Osteoblast (primary cell): ENCODE measurements around the gene BTG4. TPM values are rescaled to one million over a fixed set of nuclear protein-coding genes. Genes with fewer than 3 reads are reported as not detected.

Source experiments
- DNase-seq: peaks from one replicate; pipeline ENCODE4 v3.0.0; 2011; ENCODE audit warnings: low spot score, mixed read lengths; ENCODE audit not compliant: insufficient read length; ENCODE audit errors: missing footprints
- H2AFZ ChIP-seq: 2 replicates; pipeline ENCODE4 v1.6.0; 2011; ENCODE audit warnings: mild to moderate bottlenecking, low read length
- H3K27ac ChIP-seq: 2 replicates; pipeline ENCODE4 v1.5.1; 2011; ENCODE audit warnings: mild to moderate bottlenecking, low read depth, low read length, moderate library complexity
- H3K27me3 ChIP-seq: 2 replicates; pipeline ENCODE4 v1.6.0; 2012; ENCODE audit warnings: mild to moderate bottlenecking, control low read depth, inconsistent platforms, low read length, moderate library complexity; ENCODE audit not compliant: insufficient read depth
- H3K36me3 ChIP-seq: 2 replicates; pipeline ENCODE4 v1.5.1; 2011; ENCODE audit warnings: mild to moderate bottlenecking, low read length, control low read depth, moderate library complexity; ENCODE audit not compliant: insufficient read depth
- H3K4me1 ChIP-seq: 2 replicates; pipeline ENCODE4 v1.5.1; 2011; ENCODE audit warnings: mild to moderate bottlenecking, low read length, control low read depth, moderate library complexity; ENCODE audit not compliant: insufficient read depth
- H3K4me2 ChIP-seq: 2 replicates; pipeline ENCODE4 v1.6.0; 2011; ENCODE audit warnings: mild to moderate bottlenecking, low read length; ENCODE audit not compliant: insufficient read depth
- H3K4me3 ChIP-seq: fragments of 200-600 bp; sonication (generic); 3 replicates; pipeline ENCODE4 v1.5.1; 2012; ENCODE audit warnings: mild to moderate bottlenecking, low read length, inconsistent platforms; ENCODE audit not compliant: insufficient read depth
- H3K79me2 ChIP-seq: 2 replicates; pipeline ENCODE4 v1.6.0; 2012; ENCODE audit warnings: mild to moderate bottlenecking, low read length, control low read depth, inconsistent platforms; ENCODE audit not compliant: insufficient read depth
- H3K9me3 ChIP-seq: 2 replicates; pipeline ENCODE4 v1.5.1; 2011; ENCODE audit warnings: low read depth, low read length, control low read depth
- H4K20me1 ChIP-seq: 2 replicates; pipeline ENCODE4 v1.6.0; 2012; ENCODE audit warnings: mild to moderate bottlenecking, low read length, control low read depth; ENCODE audit not compliant: insufficient read depth
- CTCF ChIP-seq: IDR thresholded peaks from 2 replicates; pipeline ENCODE4 v1.5.1; 2011; ENCODE audit warnings: mild to moderate bottlenecking, low read depth, low read length, moderate library complexity; ENCODE audit errors: extremely low read depth
- total RNA-seq: library from RNA; depleted of rRNA; stranded (reverse); fragments of >200 nt; gene quantifications from 2 replicates; pipeline ENCODE4 v1.2.3, GENCODE V29; 2012

The BTG4 gene
- total RNA-seq, 1 donor: not detected

- no peak for DNase-seq
- no peaks in the 10 kb centered on the region for H3K36me3 ChIP-seq
These were observed 21.7 kb downstream of the BTG4 start for GRCh38 chr11:111490496-111490895.

GRCh38 chr11:111483431-111483830 lies 28.8 kb downstream of the BTG4 start:
- no peak overlapping the region for H3K4me3 ChIP-seq
- H3K27me3 ChIP-seq: no peaks in the 10 kb centered on the region
- TF ChIP-seq CTCF: no peak
- peaks cover 4% of the 10 kb centered on the region for H3K9me3 ChIP-seq
- H3K36me3 ChIP-seq: no peaks in the 10 kb centered on the region
- DNase-seq: no peak
- H3K27ac ChIP-seq: no peak overlapping the region
- no peaks in the 10 kb centered on the region for H3K4me1 ChIP-seq
- H3K79me2 ChIP-seq: no peaks in the 10 kb centered on the region
- no peak overlapping the region for H2AFZ ChIP-seq
- no peaks in the 10 kb centered on the region for H4K20me1 ChIP-seq
- no peak overlapping the region for H3K4me2 ChIP-seq

More at GRCh38 chr11:111490496-111490895, 21.7 kb downstream of the BTG4 start:
- Histone ChIP-seq H3K79me2 (no peaks in the 10 kb centered on the region), H3K27me3 (peaks cover 8% of the 10 kb centered on the region), H3K4me3 (no peak overlapping the region), H4K20me1 (no peaks in the 10 kb centered on the region), H2AFZ (no peak overlapping the region), H3K4me1 (no peaks in the 10 kb centered on the region), H3K9me3 (no peaks in the 10 kb centered on the region), H3K4me2 (no peak overlapping the region), H3K27ac (no peak overlapping the region)
- TF ChIP-seq CTCF: no peak

- Histone ChIP-seq H3K79me2 (no peaks in the 10 kb centered on the region), H3K9me3 (peaks cover 4% of the 10 kb centered on the region), H3K4me1 (no peaks in the 10 kb centered on the region), H3K27ac (no peak overlapping the region), H2AFZ (no peak overlapping the region), H3K36me3 (no peaks in the 10 kb centered on the region), H4K20me1 (no peaks in the 10 kb centered on the region), H3K27me3 (no peaks in the 10 kb centered on the region), H3K4me3 (no peak overlapping the region), H3K4me2 (no peak overlapping the region)
- no peak for DNase-seq
- no peak for TF ChIP-seq CTCF
These were observed 32.5 kb downstream of the BTG4 start for GRCh38 chr11:111479666-111480065.

GRCh38 chr11:111477898-111478297 lies 34.3 kb downstream of the BTG4 start:
- H3K79me2 ChIP-seq: no peaks in the 10 kb centered on the region
- DNase-seq: no peak
- no peaks in the 10 kb centered on the region for H4K20me1 ChIP-seq
- H3K27ac ChIP-seq: no peak overlapping the region
- H2AFZ ChIP-seq: no peak overlapping the region
- H3K9me3 ChIP-seq: peaks cover under 1% of the 10 kb centered on the region
- no peaks in the 10 kb centered on the region for H3K36me3 ChIP-seq
- TF ChIP-seq CTCF: no peak
- no peaks in the 10 kb centered on the region for H3K27me3 ChIP-seq
- no peak overlapping the region for H3K4me3 ChIP-seq
- H3K4me2 ChIP-seq: no peak overlapping the region
- no peaks in the 10 kb centered on the region for H3K4me1 ChIP-seq
